Esophagus muscularis mucosa (tissue), 4 donors: ENCODE measurements around the gene ID1. TPM values are rescaled to one million over a fixed set of nuclear protein-coding genes. Genes with fewer than 3 reads are reported as not detected.
"Not testable (repeated sequence)": the region's sequence is repeated elsewhere in the genome, so short reads cannot be mapped to it uniquely, and the experiment has no call there.

Experiments
- DNase-seq: peaks from one replicate; pipeline ENCODE4 v3.0.0-alpha.2; 2017; ENCODE audit errors: extremely low spot score
- H3K27ac ChIP-seq, 4 donors: fragments of 200-600 bp; sonication (generic); replicated peaks in 1 of 4; 1 replicate in 3 of 4; 2 replicates in 1 of 4; pipeline ENCODE4 v1.5.1; 2016 to 2019; ENCODE audit warnings: mild to moderate bottlenecking in 1 of 4
- H3K27me3 ChIP-seq, 4 donors: fragments of 200-600 bp; sonication (generic); one replicate each; pipeline versions ENCODE4 v1.5.1 to v1.6.0; 2016 to 2019
- H3K36me3 ChIP-seq, 4 donors: fragments of 200-600 bp; sonication (generic); one replicate each; pipeline ENCODE4 v1.5.1; 2016 to 2019
- H3K4me1 ChIP-seq, 4 donors: fragments of 200-600 bp; sonication (generic); one replicate each; pipeline ENCODE4 v1.5.1; 2016 to 2019
- H3K4me3 ChIP-seq, 4 donors: fragments of 200-600 bp; sonication (generic); 1 replicate in 2 of 4; 2 replicates in 2 of 4; pipeline ENCODE4 v1.5.1; 2016 to 2019; ENCODE audit warnings: mild to moderate bottlenecking in 4 of 4, moderate library complexity in 1 of 4
- H3K9me3 ChIP-seq, 4 donors: fragments of 200-600 bp; sonication (generic); 1 replicate in 3 of 4; 2 replicates in 1 of 4; pipeline ENCODE4 v1.5.1; 2016 to 2019
- CTCF ChIP-seq, 3 experiments: fragments of 200-600 bp in 2 of 3; fragments of 450-650 bp in 1 of 3; sonication (generic) in 2 of 3; IDR thresholded peaks; one replicate each; pipeline ENCODE4 v1.5.1; 2017 to 2019; ENCODE audit warnings: antibody characterized with exemption in 3 of 3, mild to moderate bottlenecking in 2 of 3, moderate library complexity in 1 of 3
- EP300 ChIP-seq: sonication (generic); formaldehyde crosslinking; IDR thresholded peaks from one replicate; pipeline ENCODE4 v1.6.1; 2017; ENCODE audit warnings: antibody characterized with exemption
- POLR2A ChIP-seq: fragments of 450-650 bp; IDR thresholded peaks from one replicate; pipeline ENCODE4 v1.6.1; 2017; ENCODE audit warnings: antibody characterized with exemption, moderate library complexity, mild to moderate bottlenecking, low read depth
- POLR2AphosphoS5 ChIP-seq, 2 donors: sonication (generic); formaldehyde crosslinking; IDR thresholded peaks; one replicate each; pipeline ENCODE4 v1.6.1; 2017; ENCODE audit warnings: antibody characterized with exemption in 2 of 2
- WGBS: methylation state at CpG from one replicate; pipeline ENCODE4 v1.1.5; 2018; 5-methylcytosine and 5-hydroxymethylcytosine counted together
- intact Hi-C: fragments of 100-400 bp; cut with DNase I; formaldehyde crosslinking; loops from one replicate; pipeline ENCODE4 v1.15.1; 2023
- total RNA-seq, 4 donors: library from RNA; depleted of rRNA; stranded (reverse); fragments of >200 nt; gene quantifications; one replicate each; pipeline versions ENCODE4 v1.1.0 to v1.2.1, GENCODE V29; 2016

ID1 gene
- total RNA-seq, 4 donors from 2014 or later = 199 to 744 (median 532) TPM

GRCh38 chr20:31615416-31615815 lies 10.3 kb downstream of the ID1 start:
- no peak for DNase-seq
- no peaks in the 10 kb centered on the region for H3K27me3 ChIP-seq
- no peak overlapping the region for H3K4me3 ChIP-seq
- H3K27ac ChIP-seq = no peak overlapping the region
- peaks cover 21 to 27% (median 23%) of the 10 kb centered on the region in 4 donors for H3K4me1 ChIP-seq
- H3K36me3 ChIP-seq = no peaks in the 10 kb centered on the region
- intact Hi-C loops = no loop called here
- no peaks in the 10 kb centered on the region for H3K9me3 ChIP-seq
- TF ChIP-seq EP300 (no peak), POLR2A (no peak), CTCF (IDR thresholded peaks at IDR 0.05) (no peak), POLR2AphosphoS5 (IDR thresholded peaks at IDR 0.05) (no peak)
- 95% methylated on average over 8 of the region's 8 CpGs for WGBS

- H3K27ac ChIP-seq = no peak overlapping the region
- no peaks in the 10 kb centered on the region for H3K9me3 ChIP-seq
- no peak for DNase-seq
- WGBS = 83% methylated on average over 6 of the region's 6 CpGs
- peaks cover 8 to 14% (median 13%) of the 10 kb centered on the region in 4 donors for H3K4me1 ChIP-seq
- intact Hi-C loops = no loop called here
- no peaks in the 10 kb centered on the region for H3K27me3 ChIP-seq
- no peaks in the 10 kb centered on the region for H3K36me3 ChIP-seq
- no peak overlapping the region for H3K4me3 ChIP-seq
- TF ChIP-seq CTCF (IDR thresholded peaks at IDR 0.05) = no peak
- no peak for TF ChIP-seq POLR2AphosphoS5 (IDR thresholded peaks at IDR 0.05)
- no peak for TF ChIP-seq EP300
- no peak for TF ChIP-seq POLR2A
Measured at GRCh38 chr20:31617432-31618104, 12.5 kb downstream of the ID1 start.

- no peak overlapping the region for H3K4me3 ChIP-seq
- no peaks in the 10 kb centered on the region for H3K36me3 ChIP-seq
- TF ChIP-seq CTCF (IDR thresholded peaks at IDR 0.05) = no peak
- TF ChIP-seq POLR2A = no peak
- no peak for TF ChIP-seq EP300
- TF ChIP-seq POLR2AphosphoS5 (IDR thresholded peaks at IDR 0.05) = no peak
- H3K9me3 ChIP-seq = no peaks in the 10 kb centered on the region
- no peak overlapping the region for H3K27ac ChIP-seq
- intact Hi-C loops = no loop called here
- H3K27me3 ChIP-seq = no peaks in the 10 kb centered on the region
- 86% methylated on average over 3 of the region's 3 CpGs for WGBS
- no peak for DNase-seq
- peaks cover 6 to 18% (median 13%) of the 10 kb centered on the region in 4 donors for H3K4me1 ChIP-seq
Measured at GRCh38 chr20:31620246-31620645, 15.2 kb downstream of the ID1 start.

GRCh38 chr20:31623123-31623505 lies 18.0 kb downstream of the ID1 start:
- H3K27ac ChIP-seq = peak overlapping the region in 2 of 4 donors; percentile 16 to 50
- DNase-seq, H3K4me3 ChIP-seq, intact Hi-C loops, H3K36me3 ChIP-seq, H3K9me3 ChIP-seq, H3K27me3 ChIP-seq: not testable (repeated sequence)
- peaks cover 6 to 18% (median 13%) of the 10 kb centered on the region in 4 donors for H3K4me1 ChIP-seq
- 98% methylated on average over 6 of the region's 6 CpGs for WGBS

- H3K27ac ChIP-seq, H3K36me3 ChIP-seq, DNase-seq, H3K4me3 ChIP-seq, H3K27me3 ChIP-seq, H3K9me3 ChIP-seq, intact Hi-C loops: not testable (repeated sequence)
- peaks cover 6 to 18% (median 13%) of the 10 kb centered on the region in 4 donors for H3K4me1 ChIP-seq
- 84% methylated on average over 8 of the region's 8 CpGs for WGBS
Measured at GRCh38 chr20:31626534-31626933, 21.4 kb downstream of the ID1 start.

- DNase-seq, H3K4me3 ChIP-seq, intact Hi-C loops, H3K27me3 ChIP-seq, H3K27ac ChIP-seq, H3K4me1 ChIP-seq, H3K36me3 ChIP-seq, H3K9me3 ChIP-seq: not testable (repeated sequence)
- WGBS = 70% methylated on average over 2 of the region's 2 CpGs
Measured at GRCh38 chr20:31628057-31628456, 23.0 kb downstream of the ID1 start.
